ENCODE data around the gene MAP3K20. TPM values are rescaled to one million over a fixed set of nuclear protein-coding genes. Genes with fewer than 3 reads are reported as not detected.
"Not testable (repeated sequence)": the region's sequence is repeated elsewhere in the genome, so short reads cannot be mapped to it uniquely, and the experiment has no call there.

Gene MAP3K20
- total and polyA plus RNA-seq, 5 donors from 2014 or later: 1.3 to 1.9 (median 1.7) TPM

GRCh38 chr2:173171924-173172643, 96.4 kb downstream of the MAP3K20 start:
- H3K27ac ChIP-seq (ENCODE audit: insufficient read depth, low read length, poor library complexity, severe bottlenecking): no peak overlapping the region
- H3K9me3 Mint-ChIP-seq: peaks cover 0 to 5% (median 0%) of the 10 kb centered on the region in 7 donors
- H3K27ac Mint-ChIP-seq: no peak overlapping the region
- no peaks in the 10 kb centered on the region for H3K27me3 Mint-ChIP-seq
- ATAC-seq (ENCODE audit: low read depth in 2 of 2) (no peak), DNase-seq (no peak)
- H3K27me3 ChIP-seq (ENCODE audit: control insufficient read depth, insufficient read depth, low read length): no peaks in the 10 kb centered on the region
- no peak overlapping the region for H3K4me3 ChIP-seq (ENCODE audit: low read depth, low read length)
- H3K4me1 ChIP-seq (ENCODE audit: control insufficient read depth, insufficient read depth, low read length, poor library complexity, severe bottlenecking): no peaks in the 10 kb centered on the region
- H3K36me3 ChIP-seq (ENCODE audit: control insufficient read depth, insufficient read depth, low read length): no peaks in the 10 kb centered on the region
- H3K36me3 Mint-ChIP-seq: no peaks in the 10 kb centered on the region
- H3K4me1 Mint-ChIP-seq: no peaks in the 10 kb centered on the region
- no peak overlapping the region for H3K4me3 Mint-ChIP-seq
- H3K9me3 ChIP-seq (ENCODE audit: control insufficient read depth in 2 of 2, low read length in 2 of 2): no peaks in the 10 kb centered on the region

GRCh38 chr2:173174339-173174738, 98.7 kb downstream of the MAP3K20 start:
- not testable (repeated sequence) for H3K4me3 Mint-ChIP-seq; H3K27me3 Mint-ChIP-seq; H3K4me1 ChIP-seq (ENCODE audit: control insufficient read depth, insufficient read depth, low read length, poor library complexity, severe bottlenecking); H3K4me3 ChIP-seq (ENCODE audit: low read depth, low read length); ATAC-seq (ENCODE audit: low read depth in 2 of 2); DNase-seq; H3K36me3 ChIP-seq (ENCODE audit: control insufficient read depth, insufficient read depth, low read length); H3K4me1 Mint-ChIP-seq; H3K9me3 ChIP-seq (ENCODE audit: control insufficient read depth in 2 of 2, low read length in 2 of 2); H3K9me3 Mint-ChIP-seq; H3K27ac Mint-ChIP-seq; H3K27ac ChIP-seq (ENCODE audit: insufficient read depth, low read length, poor library complexity, severe bottlenecking); H3K36me3 Mint-ChIP-seq; H3K27me3 ChIP-seq (ENCODE audit: control insufficient read depth, insufficient read depth, low read length)

GRCh38 chr2:173175222-173175621, 99.6 kb downstream of the MAP3K20 start:
- no peaks in the 10 kb centered on the region for H3K27me3 ChIP-seq (ENCODE audit: control insufficient read depth, insufficient read depth, low read length)
- Mint-ChIP-seq H3K4me1 (no peaks in the 10 kb centered on the region), H3K4me3 (no peak overlapping the region), H3K27ac (no peak overlapping the region), H3K27me3 (no peaks in the 10 kb centered on the region), H3K9me3 (peaks cover 0 to 5% (median 1%) of the 10 kb centered on the region in 7 donors), H3K36me3 (no peaks in the 10 kb centered on the region)
- H3K27ac ChIP-seq (ENCODE audit: insufficient read depth, low read length, poor library complexity, severe bottlenecking): no peak overlapping the region
- DNase-seq: no peak
- no peaks in the 10 kb centered on the region for H3K4me1 ChIP-seq (ENCODE audit: control insufficient read depth, insufficient read depth, low read length, poor library complexity, severe bottlenecking)
- H3K36me3 ChIP-seq (ENCODE audit: control insufficient read depth, insufficient read depth, low read length): no peaks in the 10 kb centered on the region
- no peaks in the 10 kb centered on the region for H3K9me3 ChIP-seq (ENCODE audit: control insufficient read depth in 2 of 2, low read length in 2 of 2)
- no peak overlapping the region for H3K4me3 ChIP-seq (ENCODE audit: low read depth, low read length)
- ATAC-seq (ENCODE audit: low read depth in 2 of 2): no peak

- Mint-ChIP-seq H3K27me3 (peaks cover 5% of the 10 kb centered on the region), H3K27ac (no peak overlapping the region), H3K36me3 (no peaks in the 10 kb centered on the region), H3K9me3 (peaks cover 0 to 5% (median 1%) of the 10 kb centered on the region in 7 donors), H3K4me3 (no peak overlapping the region), H3K4me1 (no peaks in the 10 kb centered on the region)
- Histone ChIP-seq H3K27me3 (ENCODE audit: control insufficient read depth, insufficient read depth, low read length) (no peaks in the 10 kb centered on the region), H3K27ac (ENCODE audit: insufficient read depth, low read length, poor library complexity, severe bottlenecking) (no peak overlapping the region), H3K4me3 (ENCODE audit: low read depth, low read length) (no peak overlapping the region), H3K9me3 (ENCODE audit: control insufficient read depth in 2 of 2, low read length in 2 of 2) (no peaks in the 10 kb centered on the region), H3K36me3 (ENCODE audit: control insufficient read depth, insufficient read depth, low read length) (no peaks in the 10 kb centered on the region), H3K4me1 (ENCODE audit: control insufficient read depth, insufficient read depth, low read length, poor library complexity, severe bottlenecking) (no peaks in the 10 kb centered on the region)
- ATAC-seq (ENCODE audit: low read depth in 2 of 2) (no peak), DNase-seq (no peak)
Measured at GRCh38 chr2:173181982-173182381, 106.3 kb downstream of the MAP3K20 start.

DNA sequence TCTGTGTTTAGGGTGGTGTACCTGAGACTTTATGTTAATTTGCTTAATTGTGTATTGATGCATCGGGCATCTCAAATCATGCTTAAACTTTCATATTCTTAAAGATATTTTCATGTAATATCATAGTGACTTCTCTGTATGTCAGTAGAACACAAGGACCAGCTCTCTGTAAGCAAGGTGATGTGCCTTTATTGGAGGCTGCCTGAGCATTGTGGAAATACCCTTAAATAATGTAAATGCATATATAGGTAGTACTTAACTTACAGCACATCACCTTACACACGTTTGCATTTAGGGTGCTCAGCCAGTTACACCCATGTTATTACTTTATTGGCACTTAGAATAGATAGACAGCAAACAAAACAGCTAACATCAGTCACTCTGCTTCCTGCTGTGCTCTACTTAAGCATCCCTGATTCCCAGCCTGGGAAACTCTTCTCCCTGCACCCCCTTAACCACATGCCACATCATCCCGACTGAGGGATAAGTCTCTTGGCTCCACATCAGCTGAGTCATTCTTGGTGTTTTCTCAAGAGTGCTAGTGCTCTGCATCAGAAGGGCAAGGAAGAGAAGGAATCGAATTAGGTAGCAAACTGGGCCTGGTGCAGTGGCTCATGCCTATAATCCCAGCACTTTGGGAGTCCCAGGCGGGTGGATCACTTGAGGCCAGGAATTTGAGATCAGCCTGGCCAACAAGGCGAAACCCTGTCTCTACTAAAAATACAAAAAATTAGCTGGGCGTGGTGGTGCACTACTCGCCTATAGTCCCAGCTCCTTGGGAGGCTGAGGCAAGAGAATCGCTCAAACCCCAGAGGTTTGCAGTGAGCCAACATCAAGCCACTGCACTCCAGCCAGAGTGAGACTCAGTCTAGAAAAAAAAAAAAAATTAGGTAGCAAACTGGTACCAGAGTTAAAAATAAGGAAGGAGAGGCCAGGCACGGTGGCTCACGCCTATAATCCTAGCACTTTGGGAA, 108.7 kb downstream of the MAP3K20 start:
- Histone ChIP-seq H3K9me3 (ENCODE audit: control insufficient read depth in 2 of 2, low read length in 2 of 2) (no peaks in the 10 kb centered on the region), H3K4me1 (ENCODE audit: control insufficient read depth, insufficient read depth, low read length, poor library complexity, severe bottlenecking) (no peaks in the 10 kb centered on the region), H3K36me3 (ENCODE audit: control insufficient read depth, insufficient read depth, low read length) (no peaks in the 10 kb centered on the region), H3K27ac (ENCODE audit: insufficient read depth, low read length, poor library complexity, severe bottlenecking) (no peak overlapping the region), H3K4me3 (ENCODE audit: low read depth, low read length) (no peak overlapping the region), H3K27me3 (ENCODE audit: control insufficient read depth, insufficient read depth, low read length) (no peaks in the 10 kb centered on the region)
- Mint-ChIP-seq H3K4me1 (no peaks in the 10 kb centered on the region), H3K9me3 (peaks cover 0 to 5% (median 0%) of the 10 kb centered on the region in 7 donors), H3K27me3 (peaks cover 5% of the 10 kb centered on the region), H3K4me3 (no peak overlapping the region), H3K27ac (no peak overlapping the region), H3K36me3 (no peaks in the 10 kb centered on the region)
- ATAC-seq (ENCODE audit: low read depth in 2 of 2) (no peak), DNase-seq (no peak)

GRCh38 chr2:173185437-173185836, 109.8 kb downstream of the MAP3K20 start:
- H3K9me3 Mint-ChIP-seq: peaks cover 0 to 5% (median 0%) of the 10 kb centered on the region in 7 donors
- no peak overlapping the region for H3K27ac ChIP-seq (ENCODE audit: insufficient read depth, low read length, poor library complexity, severe bottlenecking)
- no peak overlapping the region for H3K4me3 ChIP-seq (ENCODE audit: low read depth, low read length)
- no peaks in the 10 kb centered on the region for H3K9me3 ChIP-seq (ENCODE audit: control insufficient read depth in 2 of 2, low read length in 2 of 2)
- H3K27me3 Mint-ChIP-seq: peaks cover 13% of the 10 kb centered on the region
- no peak for ATAC-seq (ENCODE audit: low read depth in 2 of 2)
- no peaks in the 10 kb centered on the region for H3K27me3 ChIP-seq (ENCODE audit: control insufficient read depth, insufficient read depth, low read length)
- H3K4me1 Mint-ChIP-seq: no peaks in the 10 kb centered on the region
- H3K36me3 Mint-ChIP-seq: no peaks in the 10 kb centered on the region
- H3K4me1 ChIP-seq (ENCODE audit: control insufficient read depth, insufficient read depth, low read length, poor library complexity, severe bottlenecking): no peaks in the 10 kb centered on the region
- no peak overlapping the region for H3K27ac Mint-ChIP-seq
- H3K4me3 Mint-ChIP-seq: no peak overlapping the region
- no peaks in the 10 kb centered on the region for H3K36me3 ChIP-seq (ENCODE audit: control insufficient read depth, insufficient read depth, low read length)
- DNase-seq: no peak

- Histone ChIP-seq H3K4me3 (ENCODE audit: low read depth, low read length) (no peak overlapping the region), H3K27me3 (ENCODE audit: control insufficient read depth, insufficient read depth, low read length) (no peaks in the 10 kb centered on the region), H3K9me3 (ENCODE audit: control insufficient read depth in 2 of 2, low read length in 2 of 2) (no peaks in the 10 kb centered on the region), H3K4me1 (ENCODE audit: control insufficient read depth, insufficient read depth, low read length, poor library complexity, severe bottlenecking) (no peaks in the 10 kb centered on the region), H3K36me3 (ENCODE audit: control insufficient read depth, insufficient read depth, low read length) (no peaks in the 10 kb centered on the region), H3K27ac (ENCODE audit: insufficient read depth, low read length, poor library complexity, severe bottlenecking) (no peak overlapping the region)
- H3K4me3 Mint-ChIP-seq: no peak overlapping the region
- H3K9me3 Mint-ChIP-seq: peaks cover 0 to 1% (median 0%) of the 10 kb centered on the region in 7 donors
- H3K27me3 Mint-ChIP-seq: peaks cover 13% of the 10 kb centered on the region
- ATAC-seq (ENCODE audit: low read depth in 2 of 2): no peak
- DNase-seq: no peak
- H3K4me1 Mint-ChIP-seq: no peaks in the 10 kb centered on the region
- no peak overlapping the region for H3K27ac Mint-ChIP-seq
- no peaks in the 10 kb centered on the region for H3K36me3 Mint-ChIP-seq
Measured at GRCh38 chr2:173187941-173188788, 112.5 kb downstream of the MAP3K20 start.

Measured in CD4-positive, CD25-positive, alpha-beta regulatory T cell (primary cell).